NOMO-1 treated with dmso at 0.1 percent for 144 hours (cell line): ENCODE measurements around the gene IL17A.

Source experiments
- DNase-seq: peaks from one replicate; lab custom pipeline; 2025; ENCODE audit not compliant: unreplicated experiment; lab: John Stamatoyannopoulos, UW

IL17A gene

GRCh38 chr6:52210227-52210626 is 24.1 kb downstream of the IL17A start:
- no peak for DNase-seq

- DNase-seq = no peak
These were observed 27.0 kb downstream of the IL17A start for GRCh38 chr6:52213127-52213526.

DNA sequence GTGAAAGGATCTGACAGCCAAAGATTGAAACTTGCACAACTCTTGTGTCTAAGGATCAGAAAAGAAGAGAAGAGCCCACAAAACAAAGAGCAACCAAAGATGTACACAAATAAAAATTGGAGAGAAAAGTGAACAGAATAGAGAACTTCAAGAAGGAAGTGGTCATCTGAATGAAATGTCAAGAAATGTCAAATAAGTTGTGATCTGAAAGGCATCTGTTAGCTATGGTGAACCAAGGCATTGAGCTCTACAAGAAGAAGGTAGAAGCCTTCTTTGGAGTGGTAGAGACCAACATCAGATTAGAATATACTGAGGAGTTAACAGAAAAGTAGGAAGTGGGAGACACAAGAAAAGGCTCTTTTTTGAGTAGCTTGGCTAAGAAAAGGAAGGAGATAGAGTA is 29.6 kb downstream of the IL17A start:
- DNase-seq = no peak

DNA sequence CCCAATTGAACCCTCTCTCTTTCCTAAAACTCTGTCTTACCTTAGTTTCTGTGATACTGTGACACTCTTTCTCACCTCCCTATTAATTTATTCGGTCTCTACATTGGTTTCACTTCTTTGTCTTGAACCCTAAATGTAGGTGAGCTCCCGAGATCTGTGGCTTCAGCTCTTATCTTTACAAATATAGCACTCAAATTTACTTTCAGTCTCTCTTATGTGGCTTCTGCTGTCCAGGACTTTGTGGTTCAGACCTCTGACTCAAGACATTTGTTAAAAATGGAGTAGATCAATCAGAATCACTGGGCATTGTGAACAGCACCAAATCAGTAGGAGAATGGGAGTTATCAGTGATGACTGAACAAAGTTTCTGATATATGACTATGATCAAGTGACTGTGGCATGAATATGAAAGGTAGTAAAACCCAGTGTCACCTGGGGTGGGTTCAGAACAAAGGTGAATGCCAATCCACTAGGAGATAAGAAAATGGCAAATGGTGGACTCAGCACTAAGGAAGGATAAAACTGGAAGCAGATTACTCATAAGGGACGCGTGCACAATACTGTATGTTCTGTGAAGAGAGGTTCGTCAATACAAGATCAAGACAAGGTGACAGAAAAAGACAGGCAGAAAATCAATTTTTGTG is 30.9 kb downstream of the IL17A start:
- DNase-seq = no peak

- no peak for DNase-seq
These were observed 31.6 kb downstream of the IL17A start for GRCh38 chr6:52217761-52218160.

DNA sequence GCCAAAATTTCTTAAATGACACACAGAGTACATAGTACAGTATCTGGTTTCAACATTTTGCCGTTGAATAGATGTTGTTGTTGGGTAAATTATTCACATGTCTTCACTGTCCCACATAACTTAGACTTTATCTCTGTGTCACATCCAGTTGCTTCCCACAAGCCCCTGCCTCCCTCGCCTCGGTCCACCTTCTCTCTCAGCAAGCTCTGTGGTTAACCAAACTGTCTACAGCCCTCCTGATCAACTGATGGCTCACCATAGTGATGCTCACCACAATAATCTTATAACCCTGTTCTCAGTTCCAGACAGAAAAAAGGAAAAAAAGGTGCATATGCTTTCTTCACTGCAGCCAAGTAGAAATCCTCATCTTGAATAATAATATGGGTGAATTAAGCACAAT is 35.1 kb downstream of the IL17A start:
- no peak for DNase-seq

DNA sequence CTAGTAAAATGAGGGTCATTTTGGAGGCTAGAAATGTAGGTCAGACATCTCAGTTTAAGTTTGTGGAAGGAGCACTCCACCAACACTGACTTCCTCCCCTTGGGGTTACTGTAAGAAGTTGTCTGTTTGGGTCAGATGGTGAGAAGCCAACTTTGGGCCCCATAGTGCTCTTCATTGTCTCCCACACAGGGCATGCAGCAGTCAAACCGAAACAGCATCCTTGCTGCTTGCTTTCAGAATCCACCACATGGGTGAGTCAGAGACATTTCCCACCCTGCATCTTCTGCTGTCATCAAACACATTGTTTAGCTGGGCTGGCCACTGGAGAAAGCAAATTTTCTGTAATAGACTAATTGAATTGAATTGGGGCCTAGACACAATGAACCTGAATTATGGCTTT is 41.3 kb downstream of the IL17A start:
- DNase-seq = no peak

DNA sequence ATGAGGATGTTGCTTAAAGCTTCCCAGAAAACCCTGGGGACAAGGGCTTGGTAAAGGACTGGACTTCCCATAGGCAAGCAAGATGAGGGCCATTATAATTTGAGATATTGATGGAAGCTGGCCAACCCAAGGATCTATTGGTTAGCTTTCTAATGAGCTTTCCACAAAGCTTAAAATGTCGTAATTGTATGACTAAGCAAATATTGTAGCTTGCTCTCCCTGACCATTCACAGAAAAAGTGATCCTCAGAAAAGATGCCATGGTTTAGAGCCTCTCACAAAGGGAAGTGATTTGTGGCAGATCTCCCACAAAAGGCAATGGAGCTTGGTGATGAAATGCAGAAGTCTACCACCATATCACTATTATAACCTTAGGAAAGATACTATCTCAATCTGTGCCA is 44.5 kb downstream of the IL17A start:
- peak; percentile 7 for DNase-seq

- no peak for DNase-seq
These were observed 45.4 kb downstream of the IL17A start for GRCh38 chr6:52231406-52232127.

GRCh38 chr6:52233005-52233404 is 46.8 kb downstream of the IL17A start:
- DNase-seq = no peak

GRCh38 chr6:52233975-52234823 is 48.0 kb downstream of the IL17A start:
- DNase-seq = no peak
